Measurements from ENCODE around the gene RETREG1. TPM values are rescaled to one million over a fixed set of nuclear protein-coding genes. Genes with fewer than 3 reads are reported as not detected.
A peak's percentile ranks its signal among the peaks of the same experiment; 100 is the strongest.

The RETREG1 gene
- total RNA-seq, 2 donors from 2014 or later: 114 to 145 TPM

- DNase-seq (peak; percentile 39), ATAC-seq (peak; percentile 88 to 91)
Measured at GRCh38 chr5:16565118-16565517, 51.7 kb downstream of the RETREG1 start.

GRCh38 chr5:16564248-16564867 lies 52.4 kb downstream of the RETREG1 start:
- ATAC-seq: peak in 1 of 2 donors; percentile 60

More at GRCh38 chr5:16565118-16565517, 51.7 kb downstream of the RETREG1 start:
- intact Hi-C loops (cut with DNase I): no loop called here

GRCh38 chr5:16563686-16564085 lies 53.1 kb downstream of the RETREG1 start:
- intact Hi-C loops (cut with DNase I): no loop called here
- no peak for DNase-seq
- no peak for ATAC-seq

More at GRCh38 chr5:16564248-16564867, 52.4 kb downstream of the RETREG1 start:
- no peak for DNase-seq
- intact Hi-C loops (cut with DNase I): no loop called here

GRCh38 chr5:16561660-16562059 lies 55.1 kb downstream of the RETREG1 start:
- DNase-seq (no peak), ATAC-seq (no peak)
- intact Hi-C loops (cut with DNase I): no loop called here

- DNase-seq (no peak), ATAC-seq (no peak)
- intact Hi-C loops (cut with DNase I): loop anchor here (10.0 kb wide), 2 partner anchors 75 to 105 kb away; no protein-coding TSS in a partner anchor
Measured at GRCh38 chr5:16559702-16560101, 57.1 kb downstream of the RETREG1 start.

GRCh38 chr5:16558984-16559629 lies 57.7 kb downstream of the RETREG1 start:
- DNase-seq (no peak), ATAC-seq (no peak)
- intact Hi-C loops (cut with DNase I): loop anchor here (10.0 kb wide), 2 partner anchors 74 to 106 kb away; no protein-coding TSS in a partner anchor

GRCh38 chr5:16557477-16557876 lies 59.3 kb downstream of the RETREG1 start:
- intact Hi-C loops (cut with DNase I): loop anchor here (10.0 kb wide), 2 partner anchors 73 to 107 kb away; no protein-coding TSS in a partner anchor
- ATAC-seq (no peak), DNase-seq (no peak)

- no peak for DNase-seq
- ATAC-seq: no peak
- intact Hi-C loops (cut with DNase I): loop anchor here (5.0 to 10.0 kb wide), 3 partner anchors 68 to 111 kb away; no protein-coding TSS in a partner anchor
Measured at GRCh38 chr5:16554110-16554509, 62.7 kb downstream of the RETREG1 start.

GRCh38 chr5:16552666-16553343 lies 64.0 kb downstream of the RETREG1 start:
- DNase-seq: peak; percentile 78
- peak; percentile 86 to 91 for ATAC-seq
- intact Hi-C loops (cut with DNase I): loop anchor here (2.0 to 10.0 kb wide), 4 partner anchors 64 to 112 kb away; no protein-coding TSS in a partner anchor

GRCh38 chr5:16551628-16552027 lies 65.2 kb downstream of the RETREG1 start:
- intact Hi-C loops (cut with DNase I): loop anchor here (2.0 to 10.0 kb wide), 4 partner anchors 63 to 113 kb away; no protein-coding TSS in a partner anchor
- no peak for DNase-seq
- no peak for ATAC-seq

- DNase-seq: no peak
- intact Hi-C loops (cut with DNase I): loop anchor here (5.0 to 10.0 kb wide), 3 partner anchors 66 to 114 kb away; no protein-coding TSS in a partner anchor
- no peak for ATAC-seq
Measured at GRCh38 chr5:16550316-16550952, 66.4 kb downstream of the RETREG1 start.

- intact Hi-C loops (cut with DNase I): loop anchor here (5.0 to 10.0 kb wide), 3 partner anchors 65 to 115 kb away; no protein-coding TSS in a partner anchor
- ATAC-seq (no peak), DNase-seq (no peak)
Measured at GRCh38 chr5:16549491-16550206, 67.1 kb downstream of the RETREG1 start.

- no peak for ATAC-seq
- intact Hi-C loops (cut with DNase I): no loop called here
- no peak for DNase-seq
Measured at GRCh38 chr5:16548812-16549211, 68.0 kb downstream of the RETREG1 start.

GRCh38 chr5:16548115-16548514 lies 68.7 kb downstream of the RETREG1 start:
- ATAC-seq (no peak), DNase-seq (no peak)
- intact Hi-C loops (cut with DNase I): no loop called here

GRCh38 chr5:16547200-16547842 lies 69.5 kb downstream of the RETREG1 start:
- ATAC-seq: no peak
- DNase-seq: no peak
- intact Hi-C loops (cut with DNase I): no loop called here

GRCh38 chr5:16546732-16547131 lies 70.1 kb downstream of the RETREG1 start:
- ATAC-seq (peak in 1 of 2 donors; percentile 14), DNase-seq (no peak)
- intact Hi-C loops (cut with DNase I): no loop called here

- intact Hi-C loops (cut with DNase I): no loop called here
- ATAC-seq: peak; percentile 20 to 46
- DNase-seq: no peak
Measured at GRCh38 chr5:16544607-16545374, 72.0 kb downstream of the RETREG1 start.
